OCI-LY7 (cell line): ENCODE measurements around the gene GPX3.

Experiments used
- CTCF ChIP-seq: fragments of 200-600 bp; sonication (generic); conservative IDR thresholded peaks from 2 replicates; pipeline ENCODE4 v1.5.1; 2014; ENCODE audit warnings: mild to moderate bottlenecking, antibody characterized with exemption, low read length, moderate library complexity, mixed read lengths
- EZH2phosphoT487 ChIP-seq: fragments of 200-600 bp; sonication (generic); IDR thresholded peaks from 2 replicates; pipeline ENCODE4 v1.6.1; 2018; ENCODE audit warnings: low read depth, borderline replicate concordance, mild to moderate bottlenecking, mixed run types, antibody characterized with exemption, low read length, moderate library complexity, mixed read lengths

GRCh38 chr5:150987746-150988145, 32.6 kb upstream of the GPX3 start:
- TF ChIP-seq CTCF (no peak), EZH2phosphoT487 (no peak)
